GM21529 (cell line): ENCODE measurements around the gene KDM2B.

Experiments used
- ATAC-seq: cut with Tn5 transposase; IDR thresholded peaks from one replicate; pipeline ENCODE4 v1.9.1; 2021; ENCODE audit not compliant: unreplicated experiment

KDM2B gene

GRCh38 chr12:121568518-121568917 is 12.3 kb downstream of the KDM2B start:
- no peak for ATAC-seq

- ATAC-seq: no peak
Observed at GRCh38 chr12:121565076-121565475, 15.7 kb downstream of the KDM2B start.

- ATAC-seq: no peak
Observed at GRCh38 chr12:121562488-121562887, 18.3 kb downstream of the KDM2B start.

GRCh38 chr12:121561009-121561395 is 19.8 kb downstream of the KDM2B start:
- no peak for ATAC-seq

- no peak for ATAC-seq
Observed at GRCh38 chr12:121560392-121561008, 20.3 kb downstream of the KDM2B start.

- no peak for ATAC-seq
Observed at GRCh38 chr12:121558956-121559355, 21.9 kb downstream of the KDM2B start.

- no peak for ATAC-seq
Observed at GRCh38 chr12:121550974-121551634, 29.7 kb downstream of the KDM2B start.

GRCh38 chr12:121549075-121549474 is 31.7 kb downstream of the KDM2B start:
- no peak for ATAC-seq

GRCh38 chr12:121545480-121545879 is 35.3 kb downstream of the KDM2B start:
- no peak for ATAC-seq

- no peak for ATAC-seq
Observed at GRCh38 chr12:121543786-121544185, 37.0 kb downstream of the KDM2B start.

GRCh38 chr12:121539908-121540307 is 40.9 kb downstream of the KDM2B start:
- ATAC-seq: no peak

- ATAC-seq: no peak
Observed at GRCh38 chr12:121538699-121539061, 42.1 kb downstream of the KDM2B start.

- ATAC-seq: peak; percentile 19
Observed at GRCh38 chr12:121537814-121538698, 42.8 kb downstream of the KDM2B start.

- ATAC-seq: peak; percentile 64
Observed at GRCh38 chr12:121536899-121537813, 43.7 kb downstream of the KDM2B start.

- peak; percentile 44 for ATAC-seq
Observed at GRCh38 chr12:121536054-121536898, 44.5 kb downstream of the KDM2B start.

- no peak for ATAC-seq
Observed at GRCh38 chr12:121535150-121536053, 45.4 kb downstream of the KDM2B start.

GRCh38 chr12:121534495-121535148 is 46.2 kb downstream of the KDM2B start:
- no peak for ATAC-seq

GRCh38 chr12:121533394-121534090 is 47.3 kb downstream of the KDM2B start:
- ATAC-seq: no peak
